ENCODE results near the gene APOM. TPM values are rescaled to one million over a fixed set of nuclear protein-coding genes. Genes with fewer than 3 reads are reported as not detected.
A peak's percentile ranks its signal among the peaks of the same experiment; 100 is the strongest.

The APOM gene
- total RNA-seq, 1 donor from 2014 or later: 3.8 TPM

- DNase-seq (ENCODE audit: low read depth, low spot score): no peak
- Mint-ChIP-seq H3K9me3 (no peaks in the 10 kb centered on the region), H3K27me3 (ENCODE audit: low read depth) (no peaks in the 10 kb centered on the region), H3K4me1 (peaks cover 53% of the 10 kb centered on the region), H3K27ac (ENCODE audit: unreplicated experiment) (peak overlapping the region; percentile 81), H3K4me3 (peak overlapping the region; percentile 93), H3K36me3 (ENCODE audit: low read depth) (peaks cover 8% of the 10 kb centered on the region)
- TF ChIP-seq CTCF (conservative IDR thresholded peaks at IDR 0.05): no peak
These were observed 8.5 kb downstream of the APOM start for GRCh38 chr6:31663961-31664789.

GRCh38 chr6:31664790-31665500 lies 9.3 kb downstream of the APOM start, which contains the start of gene GPANK1:
Gene GPANK1 (minus strand): TSS chr6:31664997. CDS start chr6:31664478, 519 bp downstream.
- Mint-ChIP-seq H3K4me3 (peak within 1 kb of the TSS; percentile 93), H3K4me1 (peaks cover 45% of the 10 kb centered on the region), H3K27me3 (ENCODE audit: low read depth) (no peaks in the 10 kb centered on the region), H3K9me3 (no peaks in the 10 kb centered on the region), H3K27ac (ENCODE audit: unreplicated experiment) (peak within 1 kb of the TSS; percentile 81), H3K36me3 (ENCODE audit: low read depth) (peaks cover 8% of the 10 kb centered on the region)
- peak; percentile 74 for DNase-seq (ENCODE audit: low read depth, low spot score)
- no peak for TF ChIP-seq CTCF (conservative IDR thresholded peaks at IDR 0.05)

- no peak for TF ChIP-seq CTCF (conservative IDR thresholded peaks at IDR 0.05)
- DNase-seq (ENCODE audit: low read depth, low spot score): peak; percentile 95
- peaks cover 8% of the 10 kb centered on the region for H3K36me3 Mint-ChIP-seq (ENCODE audit: low read depth)
- no peaks in the 10 kb centered on the region for H3K9me3 Mint-ChIP-seq
- no peaks in the 10 kb centered on the region for H3K27me3 Mint-ChIP-seq (ENCODE audit: low read depth)
- peaks cover 39% of the 10 kb centered on the region for H3K4me1 Mint-ChIP-seq
- H3K4me3 Mint-ChIP-seq: peak within 1 kb of the TSS; percentile 93
- peak within 1 kb of the TSS; percentile 81 for H3K27ac Mint-ChIP-seq (ENCODE audit: unreplicated experiment)
These were observed 10.0 kb downstream of the APOM start, which contains the start of gene CSNK2B for GRCh38 chr6:31665501-31666336. Gene CSNK2B (plus strand): TSS chr6:31666080. CDS start chr6:31666832, 752 bp downstream.

GRCh38 chr6:31666337-31666965 lies 10.8 kb downstream of the APOM start:
- Mint-ChIP-seq H3K36me3 (ENCODE audit: low read depth) (peaks cover 8% of the 10 kb centered on the region), H3K27me3 (ENCODE audit: low read depth) (no peaks in the 10 kb centered on the region), H3K27ac (ENCODE audit: unreplicated experiment) (peak overlapping the region; percentile 81), H3K4me3 (peak overlapping the region; percentile 93), H3K4me1 (peaks cover 33% of the 10 kb centered on the region), H3K9me3 (no peaks in the 10 kb centered on the region)
- DNase-seq (ENCODE audit: low read depth, low spot score): no peak
- TF ChIP-seq CTCF (conservative IDR thresholded peaks at IDR 0.05): no peak

- no peak for DNase-seq (ENCODE audit: low read depth, low spot score)
- peak within 1 kb of the TSS; percentile 79 for H3K4me3 Mint-ChIP-seq
- H3K27me3 Mint-ChIP-seq (ENCODE audit: low read depth): no peaks in the 10 kb centered on the region
- H3K4me1 Mint-ChIP-seq: peaks cover 16% of the 10 kb centered on the region
- no peak within 1 kb of the TSS for H3K27ac Mint-ChIP-seq (ENCODE audit: unreplicated experiment)
- H3K9me3 Mint-ChIP-seq: no peaks in the 10 kb centered on the region
- TF ChIP-seq CTCF (conservative IDR thresholded peaks at IDR 0.05): no peak
- peaks cover 7% of the 10 kb centered on the region for H3K36me3 Mint-ChIP-seq (ENCODE audit: low read depth)
These were observed 14.0 kb downstream of the APOM start, which contains the start of gene LY6G5B for GRCh38 chr6:31669676-31670075. Gene LY6G5B (plus strand): TSS chr6:31669976. CDS start chr6:31670951, 975 bp downstream.

Measured in neural crest cell (in vitro differentiated cells).